Osteocyte (in vitro differentiated cells): Measurements from ENCODE around the gene CNGA3. TPM values are rescaled to one million over a fixed set of nuclear protein-coding genes. Genes with fewer than 3 reads are reported as not detected.

Source experiments
- DNase-seq: peaks from one replicate; pipeline ENCODE4 v3.0.0; 2021; ENCODE audit warnings: mixed read lengths; ENCODE audit not compliant: unreplicated experiment; ENCODE audit errors: extremely low spot score
- H3K27ac Mint-ChIP-seq: one replicate; pipeline ENCODE4 v1.8.0; 2021; ENCODE audit warnings: mild to moderate bottlenecking, mixed read lengths; ENCODE audit not compliant: unreplicated experiment
- H3K27me3 Mint-ChIP-seq: one replicate; pipeline ENCODE4 v1.8.0; 2021; ENCODE audit warnings: mixed read lengths; ENCODE audit not compliant: unreplicated experiment
- H3K36me3 Mint-ChIP-seq: one replicate; pipeline ENCODE4 v1.8.0; 2021; ENCODE audit warnings: mixed read lengths; ENCODE audit not compliant: unreplicated experiment
- H3K4me1 Mint-ChIP-seq: one replicate; pipeline ENCODE4 v1.8.0; 2021; ENCODE audit warnings: mixed read lengths; ENCODE audit not compliant: unreplicated experiment
- H3K4me3 Mint-ChIP-seq: one replicate; pipeline ENCODE4 v1.8.0; 2021; ENCODE audit warnings: mild to moderate bottlenecking, moderate library complexity, mixed read lengths; ENCODE audit not compliant: unreplicated experiment
- H3K9me3 Mint-ChIP-seq: one replicate; pipeline ENCODE4 v1.8.0; 2021; ENCODE audit warnings: mixed read lengths; ENCODE audit not compliant: unreplicated experiment
- CTCF ChIP-seq: fragments of 200-600 bp; sonication (generic); IDR thresholded peaks from 2 replicates; pipeline ENCODE4 v1.5.0; 2021; ENCODE audit warnings: antibody characterized with exemption, mild to moderate bottlenecking, moderate library complexity
- total RNA-seq: library from RNA; stranded (reverse); gene quantifications from 2 replicates; pipeline ENCODE4 v1.2.1, GENCODE V29; 2021

The CNGA3 gene
- total RNA-seq, 1 donor from 2014 or later = not detected

- no peaks in the 10 kb centered on the region for H3K9me3 Mint-ChIP-seq
- DNase-seq = peak; percentile 64
- H3K27ac Mint-ChIP-seq = no peak overlapping the region
- no peak overlapping the region for H3K4me3 Mint-ChIP-seq
- H3K36me3 Mint-ChIP-seq = no peaks in the 10 kb centered on the region
- H3K4me1 Mint-ChIP-seq = peaks cover 4% of the 10 kb centered on the region
- H3K27me3 Mint-ChIP-seq = peaks cover 53% of the 10 kb centered on the region
- no peak for TF ChIP-seq CTCF
These were observed 36.9 kb downstream of the CNGA3 start for GRCh38 chr2:98383166-98383565.

- H3K27ac Mint-ChIP-seq = no peak overlapping the region
- H3K27me3 Mint-ChIP-seq = peaks cover 38% of the 10 kb centered on the region
- H3K9me3 Mint-ChIP-seq = no peaks in the 10 kb centered on the region
- H3K4me1 Mint-ChIP-seq = peaks cover 4% of the 10 kb centered on the region
- peak; percentile 95 for TF ChIP-seq CTCF
- peak; percentile 88 for DNase-seq
- H3K4me3 Mint-ChIP-seq = no peak overlapping the region
- H3K36me3 Mint-ChIP-seq = no peaks in the 10 kb centered on the region
These were observed 38.9 kb downstream of the CNGA3 start for GRCh38 chr2:98385050-98385699.

GRCh38 chr2:98387478-98387877, 41.2 kb downstream of the CNGA3 start:
- Mint-ChIP-seq H3K4me1 (peaks cover 4% of the 10 kb centered on the region), H3K9me3 (no peaks in the 10 kb centered on the region), H3K4me3 (no peak overlapping the region), H3K27ac (no peak overlapping the region), H3K36me3 (no peaks in the 10 kb centered on the region), H3K27me3 (peaks cover 24% of the 10 kb centered on the region)
- TF ChIP-seq CTCF = no peak
- DNase-seq = peak; percentile 19

DNA sequence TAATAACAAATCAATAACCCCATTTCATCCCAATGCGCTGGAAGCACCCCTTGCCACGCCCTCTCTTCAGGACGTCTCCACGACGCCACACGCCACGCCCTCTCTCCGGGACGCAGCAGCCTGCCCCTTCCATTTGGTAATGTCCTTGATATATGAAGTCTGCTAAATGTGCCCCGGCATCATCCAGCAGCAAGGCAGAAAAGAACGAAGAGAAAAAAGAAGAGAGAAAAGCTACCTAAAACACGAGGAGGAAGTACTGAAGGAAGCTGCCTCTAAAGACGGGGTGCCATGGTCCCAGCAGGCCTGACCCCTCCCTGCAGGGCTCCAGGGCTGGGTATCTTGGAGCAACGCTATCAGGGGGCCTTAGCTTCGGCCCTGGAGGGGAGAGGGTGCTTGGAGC, 41.8 kb downstream of the CNGA3 start:
- no peak for TF ChIP-seq CTCF
- no peak overlapping the region for H3K4me3 Mint-ChIP-seq
- H3K27me3 Mint-ChIP-seq = peaks cover 20% of the 10 kb centered on the region
- no peaks in the 10 kb centered on the region for H3K9me3 Mint-ChIP-seq
- H3K27ac Mint-ChIP-seq = no peak overlapping the region
- H3K4me1 Mint-ChIP-seq = peaks cover 4% of the 10 kb centered on the region
- peak; percentile 69 for DNase-seq
- H3K36me3 Mint-ChIP-seq = no peaks in the 10 kb centered on the region

DNA sequence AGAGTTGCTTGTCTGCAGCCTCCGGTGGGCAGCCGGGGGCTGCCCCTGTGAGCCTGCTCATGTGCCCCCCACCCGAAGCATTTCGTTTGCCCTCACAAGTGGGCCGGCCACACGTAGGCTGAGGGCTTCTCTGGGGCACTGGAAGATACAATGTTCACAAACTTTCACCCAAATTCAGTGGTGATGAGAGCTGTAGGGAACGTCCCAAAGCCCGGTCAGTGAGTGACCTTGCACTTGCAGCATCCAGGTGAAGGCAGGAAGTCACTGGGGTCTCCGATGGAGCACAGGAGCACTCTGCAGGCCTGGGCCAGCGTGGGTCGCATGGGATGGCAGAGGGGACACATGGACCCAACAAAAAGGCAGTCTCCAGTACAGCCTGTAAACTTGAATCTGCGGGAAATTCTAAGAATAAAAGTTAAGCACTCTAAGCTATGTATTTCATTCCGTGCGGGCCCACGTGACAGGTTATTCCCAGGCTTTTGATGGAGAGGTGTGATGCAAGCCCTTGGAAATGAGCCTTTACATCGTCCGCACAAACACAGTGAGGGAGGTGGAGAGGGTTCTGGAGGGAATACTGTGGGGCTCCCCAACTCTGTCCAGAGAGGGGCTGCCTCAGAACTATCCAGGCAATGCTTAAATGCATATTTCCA, 42.5 kb downstream of the CNGA3 start:
- no peak overlapping the region for H3K4me3 Mint-ChIP-seq
- peaks cover 20% of the 10 kb centered on the region for H3K27me3 Mint-ChIP-seq
- peak; percentile 69 for DNase-seq
- H3K4me1 Mint-ChIP-seq = no peaks in the 10 kb centered on the region
- no peak for TF ChIP-seq CTCF
- no peak overlapping the region for H3K27ac Mint-ChIP-seq
- no peaks in the 10 kb centered on the region for H3K36me3 Mint-ChIP-seq
- H3K9me3 Mint-ChIP-seq = no peaks in the 10 kb centered on the region
